Ascending aorta (tissue), 2 donors: ENCODE data around the gene SI. TPM values are rescaled to one million over a fixed set of nuclear protein-coding genes. Genes with fewer than 3 reads are reported as not detected.

Experiments
- DNase-seq, 2 donors: peaks; one replicate each; pipeline ENCODE4 v3.0.0-alpha.2; 2019; ENCODE audit warnings: low spot score in 2 of 2
- H3K27ac ChIP-seq, 2 donors: fragments of 200-600 bp; sonication (generic); one replicate each; pipeline ENCODE4 v1.5.1; 2016 to 2017; ENCODE audit warnings: mild to moderate bottlenecking in 1 of 2
- H3K27me3 ChIP-seq: fragments of 200-600 bp; sonication (generic); one replicate; pipeline ENCODE4 v1.5.1; 2017
- H3K36me3 ChIP-seq, 2 donors: fragments of 200-600 bp; sonication (generic); one replicate each; pipeline ENCODE4 v1.5.1; 2016
- H3K4me1 ChIP-seq, 2 donors: fragments of 200-600 bp; sonication (generic); one replicate each; pipeline ENCODE4 v1.5.1; 2016 to 2017; ENCODE audit warnings: mild to moderate bottlenecking in 1 of 2
- H3K4me3 ChIP-seq, 2 donors: fragments of 200-600 bp; sonication (generic); one replicate each; pipeline ENCODE4 v1.5.1; 2016 to 2017; ENCODE audit warnings: mild to moderate bottlenecking in 1 of 2
- H3K9me3 ChIP-seq, 2 donors: fragments of 200-600 bp; sonication (generic); one replicate each; pipeline ENCODE4 v1.5.1; 2016
- CTCF ChIP-seq, 3 experiments: fragments of 200-600 bp in 2 of 3; fragments of 450-650 bp in 1 of 3; sonication (generic) in 2 of 3; IDR thresholded peaks; one replicate each; pipeline ENCODE4 v1.5.1; 2016 to 2019; ENCODE audit warnings: antibody characterized with exemption in 3 of 3, mild to moderate bottlenecking in 1 of 3, moderate library complexity in 1 of 3
- intact Hi-C: fragments of 100-400 bp; cut with DNase I; formaldehyde crosslinking; loops from one replicate; pipeline ENCODE4 v1.15.1; 2023
- total RNA-seq: library from RNA; depleted of rRNA; stranded (reverse); fragments of >200 nt; gene quantifications from one replicate; pipeline ENCODE4 v1.1.0, GENCODE V29; 2016

Gene SI
- not detected for total RNA-seq

- no peak for DNase-seq
- H3K4me3 ChIP-seq = no peak within 1 kb of the TSS
- no peaks in the 10 kb centered on the region for H3K36me3 ChIP-seq
- no peak within 1 kb of the TSS for H3K27ac ChIP-seq
- intact Hi-C loops = no loop called here
- no peaks in the 10 kb centered on the region for H3K4me1 ChIP-seq
- H3K27me3 ChIP-seq = no peaks in the 10 kb centered on the region
- no peaks in the 10 kb centered on the region for H3K9me3 ChIP-seq
- no peak for TF ChIP-seq CTCF (IDR thresholded peaks at IDR 0.05)
These were observed at the start of gene SI for GRCh38 chr3:165078293-165078692. Gene SI, minus strand, starts transcription at chr3:165078496. Its CDS starts 2,484 bp downstream, at chr3:165076012.

GRCh38 chr3:165125836-165126235 is 47.5 kb upstream of the SI start:
- intact Hi-C loops = no loop called here
- no peaks in the 10 kb centered on the region for H3K9me3 ChIP-seq
- no peak for TF ChIP-seq CTCF (IDR thresholded peaks at IDR 0.05)

GRCh38 chr3:165111401-165111800 is 33.1 kb upstream of the SI start:
- DNase-seq = no peak
- H3K36me3 ChIP-seq = no peaks in the 10 kb centered on the region
- no peak overlapping the region for H3K27ac ChIP-seq
- H3K9me3 ChIP-seq = no peaks in the 10 kb centered on the region
- H3K27me3 ChIP-seq = no peaks in the 10 kb centered on the region
- no peaks in the 10 kb centered on the region for H3K4me1 ChIP-seq
- no peak for TF ChIP-seq CTCF (IDR thresholded peaks at IDR 0.05)
- no peak overlapping the region for H3K4me3 ChIP-seq
- intact Hi-C loops = no loop called here

More at GRCh38 chr3:165125836-165126235, 47.5 kb upstream of the SI start:
- no peak for DNase-seq
- H3K36me3 ChIP-seq = no peaks in the 10 kb centered on the region
- H3K27ac ChIP-seq = no peak overlapping the region
- no peaks in the 10 kb centered on the region for H3K4me1 ChIP-seq
- no peak overlapping the region for H3K4me3 ChIP-seq
- no peaks in the 10 kb centered on the region for H3K27me3 ChIP-seq

GRCh38 chr3:165103616-165104015 is 25.3 kb upstream of the SI start:
- H3K4me1 ChIP-seq = no peaks in the 10 kb centered on the region
- no peak overlapping the region for H3K4me3 ChIP-seq
- H3K27ac ChIP-seq = no peak overlapping the region
- intact Hi-C loops = no loop called here
- no peaks in the 10 kb centered on the region for H3K27me3 ChIP-seq
- H3K9me3 ChIP-seq = no peaks in the 10 kb centered on the region
- DNase-seq = no peak
- TF ChIP-seq CTCF (IDR thresholded peaks at IDR 0.05) = no peak
- no peaks in the 10 kb centered on the region for H3K36me3 ChIP-seq

GRCh38 chr3:165082650-165083049 is 4.4 kb upstream of the SI start:
- Histone ChIP-seq H3K9me3 (no peaks in the 10 kb centered on the region), H3K27ac (no peak overlapping the region), H3K27me3 (no peaks in the 10 kb centered on the region), H3K36me3 (no peaks in the 10 kb centered on the region), H3K4me1 (no peaks in the 10 kb centered on the region), H3K4me3 (no peak overlapping the region)
- intact Hi-C loops = no loop called here
- TF ChIP-seq CTCF (IDR thresholded peaks at IDR 0.05) = no peak
- no peak for DNase-seq

- no peaks in the 10 kb centered on the region for H3K27me3 ChIP-seq
- intact Hi-C loops = no loop called here
- H3K27ac ChIP-seq = no peak overlapping the region
- H3K4me3 ChIP-seq = no peak overlapping the region
- no peaks in the 10 kb centered on the region for H3K36me3 ChIP-seq
- H3K4me1 ChIP-seq = no peaks in the 10 kb centered on the region
- no peak for DNase-seq
- no peaks in the 10 kb centered on the region for H3K9me3 ChIP-seq
- TF ChIP-seq CTCF (IDR thresholded peaks at IDR 0.05) = no peak
These were observed 2.9 kb upstream of the SI start for GRCh38 chr3:165081183-165081582.
